NCI-H526 (cell line): ENCODE data around the gene FUS.
"Not testable (repeated sequence)": the region's sequence is repeated elsewhere in the genome, so short reads cannot be mapped to it uniquely, and the experiment has no call there.

Source experiments
- DNase-seq, 2 experiments: peaks; one replicate each; lab custom pipeline; 2025; lab: John Stamatoyannopoulos, UW

Gene FUS

DNA sequence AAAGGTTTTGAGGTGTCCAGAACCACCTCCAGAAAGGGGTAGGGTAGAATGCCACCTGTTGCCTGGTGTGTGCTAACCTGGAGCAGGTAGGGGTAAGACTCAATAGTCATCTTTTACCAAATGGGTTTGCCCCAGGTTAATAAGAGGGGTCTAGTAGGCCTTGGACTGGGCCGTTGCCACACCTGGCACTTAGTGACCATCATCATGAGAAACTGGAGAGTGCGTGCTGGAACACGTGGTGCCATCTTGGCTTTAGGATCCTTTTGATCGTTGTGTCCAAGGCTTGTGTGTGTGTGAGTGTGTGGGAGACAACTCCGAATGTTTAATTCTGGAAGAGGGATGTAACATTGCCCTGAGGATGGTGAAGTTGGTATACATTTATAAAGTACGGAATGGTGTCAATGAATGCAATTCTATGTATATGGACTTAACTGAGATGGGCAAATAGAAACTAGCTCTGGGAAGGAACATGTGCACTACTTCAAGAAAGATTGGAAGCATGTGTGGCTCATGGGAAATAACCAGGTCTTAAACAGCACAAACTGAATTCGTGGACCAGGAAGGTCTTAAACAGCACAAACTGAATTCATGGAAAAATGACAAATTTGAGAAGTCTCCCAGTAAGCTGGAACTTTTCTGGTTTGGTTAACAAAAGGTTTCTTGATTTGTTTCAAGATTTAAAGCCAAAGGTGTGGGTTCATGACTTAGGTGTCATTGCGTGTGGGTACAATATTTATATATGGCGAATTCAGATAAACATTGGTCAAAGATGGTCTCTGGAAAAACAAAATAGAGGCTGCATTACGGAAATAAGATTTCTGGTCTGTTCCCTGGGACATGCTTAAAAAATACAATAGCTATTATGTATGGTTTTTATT lies 7.2 kb downstream of the FUS start:
- DNase-seq: no peak

DNA sequence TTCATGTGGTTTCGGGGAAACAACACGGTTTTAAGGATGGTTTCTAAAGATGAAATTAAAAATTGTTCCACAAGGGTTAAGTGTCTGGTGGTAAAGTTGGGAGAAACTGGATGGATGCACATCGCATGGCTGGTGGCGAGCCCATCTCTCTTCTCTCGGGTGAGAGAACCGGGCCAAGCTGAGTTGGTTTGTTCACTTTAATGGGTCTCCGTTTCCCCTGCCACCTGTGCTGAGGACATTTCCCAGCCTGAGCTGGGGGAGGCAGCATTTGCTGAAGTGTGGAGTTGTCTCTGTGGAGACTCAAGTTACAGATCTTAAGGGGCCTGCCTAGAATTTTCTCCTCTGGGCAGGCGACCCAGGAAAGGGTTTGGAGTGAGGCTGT lies 7.9 kb downstream of the FUS start:
- no peak for DNase-seq

DNA sequence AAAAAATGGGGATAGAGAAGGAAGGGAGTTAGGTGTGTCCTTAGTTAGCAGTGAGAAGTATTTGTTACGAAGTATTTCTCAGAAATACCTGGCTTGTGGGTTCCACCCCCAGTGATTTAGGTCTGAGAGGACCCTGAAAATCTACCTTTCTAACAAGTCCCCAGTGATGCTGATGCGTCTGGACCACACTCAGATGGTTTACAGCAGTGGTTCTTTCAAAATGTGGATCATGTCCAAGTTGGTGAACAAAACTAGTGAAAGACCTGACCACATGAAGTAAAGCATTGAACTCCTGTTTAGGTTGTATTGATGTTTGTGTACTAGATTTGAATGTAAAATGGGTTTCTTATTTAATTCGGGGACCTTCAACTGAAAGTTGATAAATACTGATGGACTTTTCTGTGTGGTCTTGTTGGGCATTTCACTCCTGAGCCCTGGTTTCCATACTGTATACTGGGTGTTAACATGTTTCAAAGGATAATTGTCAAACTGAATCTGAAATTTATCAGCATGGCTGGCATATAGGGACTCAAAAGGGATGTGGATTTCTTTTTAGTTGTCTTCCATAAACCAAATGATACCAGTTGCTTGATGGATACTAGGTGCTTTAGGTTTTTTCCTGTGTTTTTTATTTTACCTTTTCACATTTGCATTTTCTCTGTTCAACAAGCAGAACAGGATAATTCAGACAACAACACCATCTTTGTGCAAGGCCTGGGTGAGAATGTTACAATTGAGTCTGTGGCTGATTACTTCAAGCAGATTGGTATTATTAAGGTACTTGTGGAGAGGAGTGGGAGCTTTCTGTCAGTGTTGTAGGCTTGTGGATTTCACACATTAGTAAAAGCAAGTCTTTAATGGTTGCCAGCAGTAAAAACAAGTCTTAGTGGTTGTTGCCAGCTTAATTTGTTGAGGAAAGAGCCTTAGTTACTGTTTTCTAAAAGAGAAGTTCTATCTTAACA lies 8.8 kb downstream of the FUS start:
- DNase-seq: no peak

DNA sequence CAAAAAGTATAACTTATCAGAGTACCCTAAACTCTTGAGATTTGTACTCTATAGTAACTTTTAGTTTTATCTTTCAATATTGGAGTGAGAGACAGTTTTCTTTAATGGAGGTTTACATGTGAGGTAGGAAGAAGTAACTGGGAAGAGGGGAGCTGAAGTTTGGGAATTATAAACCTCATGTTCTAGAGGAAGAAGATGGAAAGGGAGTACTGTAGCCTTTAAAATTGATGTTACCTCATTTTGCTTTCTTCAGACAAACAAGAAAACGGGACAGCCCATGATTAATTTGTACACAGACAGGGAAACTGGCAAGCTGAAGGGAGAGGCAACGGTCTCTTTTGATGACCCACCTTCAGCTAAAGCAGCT lies 9.5 kb downstream of the FUS start:
- DNase-seq: no peak

DNA sequence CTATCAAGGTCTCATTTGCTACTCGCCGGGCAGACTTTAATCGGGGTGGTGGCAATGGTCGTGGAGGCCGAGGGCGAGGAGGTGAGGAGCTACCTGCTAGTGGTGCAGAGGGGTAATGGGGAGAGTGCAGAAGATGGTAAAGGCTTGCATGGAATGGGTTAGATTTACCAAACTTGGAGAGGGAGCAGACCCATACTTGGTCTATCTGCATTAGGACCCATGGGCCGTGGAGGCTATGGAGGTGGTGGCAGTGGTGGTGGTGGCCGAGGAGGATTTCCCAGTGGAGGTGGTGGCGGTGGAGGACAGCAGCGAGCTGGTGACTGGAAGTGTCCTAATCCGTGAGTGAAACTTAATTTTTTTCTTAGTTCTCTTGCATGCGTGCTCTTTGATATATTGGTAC lies 10.1 kb downstream of the FUS start:
- DNase-seq: no peak

DNA sequence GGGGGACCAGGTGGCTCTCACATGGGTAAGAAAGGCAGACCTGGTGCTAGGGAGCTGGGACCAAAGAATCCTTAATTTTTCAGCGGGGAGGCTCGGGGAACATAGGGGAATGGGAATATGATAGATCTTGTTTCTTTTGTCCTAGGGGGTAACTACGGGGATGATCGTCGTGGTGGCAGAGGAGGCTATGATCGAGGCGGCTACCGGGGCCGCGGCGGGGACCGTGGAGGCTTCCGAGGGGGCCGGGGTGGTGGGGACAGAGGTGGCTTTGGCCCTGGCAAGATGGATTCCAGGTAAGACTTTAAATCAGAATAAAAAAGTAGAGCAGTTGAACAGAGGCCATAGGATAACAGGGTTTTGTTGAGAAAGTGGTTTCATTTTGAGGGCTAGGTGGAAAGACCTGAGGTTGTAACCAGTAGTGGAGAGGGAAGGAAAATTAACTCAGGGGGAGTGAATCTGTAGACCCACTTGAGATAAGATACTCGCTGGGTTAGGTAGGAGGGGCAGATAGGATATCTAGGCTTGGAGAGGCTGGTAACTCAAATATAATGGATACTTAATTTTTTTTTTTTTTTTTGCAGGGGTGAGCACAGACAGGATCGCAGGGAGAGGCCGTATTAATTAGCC lies 11.0 kb downstream of the FUS start:
- no peak for DNase-seq

DNA sequence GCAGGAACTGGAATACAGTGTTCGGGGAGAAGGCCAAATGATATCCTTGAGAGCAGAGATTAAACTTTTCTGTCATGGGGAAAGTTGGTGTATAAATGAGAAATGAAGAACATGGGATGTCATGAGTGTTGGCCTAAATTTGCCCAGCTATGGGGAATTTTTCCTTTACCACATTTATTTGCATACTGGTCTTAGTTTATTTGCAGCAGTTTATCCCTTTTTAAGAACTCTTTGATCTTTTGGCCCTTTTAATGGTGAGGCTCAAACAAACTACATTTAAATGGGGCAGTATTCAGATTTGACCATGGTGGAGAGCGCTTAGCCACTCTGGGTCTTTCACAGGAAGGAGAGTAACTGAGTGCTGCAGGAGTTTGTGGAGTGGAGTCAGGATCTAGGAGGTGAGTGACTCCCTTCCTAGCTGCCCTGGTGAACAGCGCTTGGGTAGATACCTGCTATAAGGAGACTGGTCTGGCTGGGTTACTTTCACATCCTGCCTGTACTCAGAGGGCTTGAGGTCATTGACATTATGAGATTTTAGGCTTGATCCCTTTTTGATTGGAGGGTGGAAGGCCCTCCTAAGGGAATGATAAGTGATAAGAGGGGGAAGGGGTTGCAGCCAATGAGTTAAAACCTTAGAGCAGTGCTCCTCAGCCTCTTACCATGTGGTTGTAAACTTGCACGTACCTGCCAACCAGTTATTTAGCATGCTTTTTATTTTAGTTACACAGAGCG lies 11.9 kb downstream of the FUS start:
- DNase-seq: no peak

DNA sequence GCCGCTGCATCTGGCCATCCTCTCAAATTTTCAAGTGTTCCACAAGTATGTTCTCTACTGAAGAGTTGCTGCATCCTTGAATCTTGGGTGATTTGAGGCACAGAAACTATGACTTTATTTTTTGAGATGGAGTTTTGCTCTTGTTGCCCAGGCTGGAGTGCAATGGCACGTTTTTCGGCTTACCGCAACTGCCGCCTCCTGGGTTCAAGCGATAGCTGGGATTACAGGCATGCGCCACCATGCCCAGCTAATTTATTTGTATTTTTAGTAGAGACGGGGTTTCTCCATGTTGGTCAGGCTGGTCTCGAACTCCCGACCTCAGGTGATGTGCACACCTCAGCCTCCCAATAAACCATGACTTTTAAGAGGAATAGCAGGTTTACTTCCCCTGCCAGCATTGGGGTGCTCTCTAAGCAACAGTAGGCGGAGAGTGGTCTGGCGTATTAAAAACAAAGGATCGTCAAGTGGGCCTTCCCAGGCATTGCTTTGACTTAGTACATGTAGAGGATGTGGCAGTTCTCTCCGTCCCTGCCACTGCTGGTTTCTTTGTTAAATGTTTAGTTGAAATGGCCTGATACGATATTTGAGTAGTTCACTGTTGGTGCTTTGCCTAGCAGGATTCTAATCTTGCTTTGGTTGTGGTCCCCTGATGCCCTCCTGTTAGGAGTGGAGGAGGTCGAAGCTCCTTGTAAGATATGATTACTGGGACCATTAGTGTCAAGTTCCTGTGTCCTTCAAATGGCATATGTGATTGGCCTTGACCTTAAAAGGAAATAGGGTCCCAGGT lies 13.1 kb downstream of the FUS start:
- DNase-seq: no peak

DNA sequence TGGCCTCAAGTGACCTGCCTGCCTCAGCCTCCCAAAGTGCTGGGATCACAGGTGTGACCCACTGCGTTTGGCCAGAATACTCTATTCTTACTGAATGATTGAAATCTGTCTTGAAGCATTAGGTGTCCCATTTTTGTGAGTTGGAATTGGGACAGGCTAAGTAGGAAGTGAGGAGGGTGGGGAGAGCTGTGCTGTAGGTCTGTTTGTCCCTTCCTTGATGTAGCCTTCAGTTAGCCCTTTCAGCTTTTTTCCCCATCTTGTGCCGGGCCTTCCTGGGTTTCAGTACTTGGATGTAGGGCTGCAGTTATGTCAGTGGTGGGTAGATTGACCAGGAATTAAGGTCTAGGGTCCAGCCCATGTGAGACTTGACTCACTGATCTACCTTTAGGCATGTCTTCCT lies 13.9 kb downstream of the FUS start:
- DNase-seq: no peak

DNA sequence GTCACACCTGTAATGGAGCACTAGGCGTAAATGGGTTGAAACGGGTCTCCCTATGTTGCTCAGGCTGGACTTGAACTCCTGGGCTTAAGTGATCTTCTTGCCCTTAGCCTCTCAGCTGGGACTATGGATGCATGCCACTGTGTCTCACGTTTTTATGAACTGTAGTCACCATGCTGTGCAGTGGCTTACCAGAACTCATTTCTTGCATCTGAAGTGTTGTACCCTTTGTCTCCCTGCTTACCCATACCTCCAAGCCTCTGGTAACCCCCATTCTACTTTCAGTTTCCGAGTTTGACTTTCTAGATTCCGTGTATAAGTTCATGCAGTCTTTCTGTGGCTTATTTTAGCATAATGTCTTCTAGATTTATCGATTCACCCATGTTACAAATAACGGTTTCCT lies 15.0 kb downstream of the FUS start:
- no peak for DNase-seq

DNA sequence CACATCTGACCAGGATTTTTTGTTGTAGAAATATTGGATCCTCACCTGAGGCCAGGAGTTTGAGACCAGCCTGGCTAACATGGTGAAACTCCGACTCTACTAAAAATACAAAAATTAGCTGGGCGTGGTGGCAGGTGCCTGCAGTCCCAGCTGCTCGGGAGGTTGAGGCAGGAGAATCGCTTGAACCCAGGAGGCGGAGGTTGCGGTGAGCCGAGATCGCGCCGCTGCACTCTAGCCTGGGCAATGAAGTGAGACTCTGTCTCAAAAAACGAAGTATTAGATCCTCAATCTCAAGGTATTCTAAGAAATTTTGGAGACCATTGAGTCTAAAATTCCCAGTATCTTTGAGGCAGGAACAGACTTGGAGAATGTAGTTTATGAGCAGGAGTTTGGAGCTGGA lies 15.9 kb downstream of the FUS start:
- DNase-seq: not testable (repeated sequence)

DNA sequence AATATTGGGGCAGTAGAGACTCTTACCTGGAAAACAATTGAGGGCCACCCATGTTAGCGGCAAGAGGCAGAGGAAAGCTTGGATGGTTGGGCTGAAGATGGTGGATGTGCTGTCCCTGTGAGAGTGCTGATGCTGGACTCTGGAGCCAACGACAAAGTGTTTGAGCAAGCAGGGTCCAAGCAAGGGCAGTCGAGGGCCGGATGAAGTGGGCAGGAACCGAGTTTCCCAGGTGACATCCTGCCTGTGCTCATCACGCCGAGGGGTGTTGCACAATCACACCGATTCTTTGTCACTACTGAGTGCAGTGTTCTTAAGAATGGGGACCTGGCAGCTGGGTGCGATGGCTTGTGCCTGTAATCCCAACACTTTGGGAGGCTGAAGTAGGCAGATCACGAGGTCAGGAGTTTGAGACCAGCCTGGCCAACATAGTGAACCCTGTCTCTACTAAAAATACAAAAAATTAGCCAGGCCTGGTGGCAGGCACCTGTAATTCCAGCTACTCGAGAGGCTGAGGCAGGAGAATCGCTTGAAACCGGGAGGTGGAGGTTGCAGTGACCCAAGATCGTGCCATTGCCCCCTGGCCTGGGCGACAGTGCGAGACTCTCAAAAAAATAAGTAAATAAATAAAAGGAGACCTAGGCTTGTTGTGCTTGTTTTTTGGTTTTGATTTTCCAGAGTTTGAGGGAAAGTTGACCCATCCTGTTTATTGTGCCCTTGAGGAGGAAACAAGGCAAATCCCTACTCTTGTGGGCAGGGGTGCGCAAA lies 16.6 kb downstream of the FUS start:
- no peak for DNase-seq

DNA sequence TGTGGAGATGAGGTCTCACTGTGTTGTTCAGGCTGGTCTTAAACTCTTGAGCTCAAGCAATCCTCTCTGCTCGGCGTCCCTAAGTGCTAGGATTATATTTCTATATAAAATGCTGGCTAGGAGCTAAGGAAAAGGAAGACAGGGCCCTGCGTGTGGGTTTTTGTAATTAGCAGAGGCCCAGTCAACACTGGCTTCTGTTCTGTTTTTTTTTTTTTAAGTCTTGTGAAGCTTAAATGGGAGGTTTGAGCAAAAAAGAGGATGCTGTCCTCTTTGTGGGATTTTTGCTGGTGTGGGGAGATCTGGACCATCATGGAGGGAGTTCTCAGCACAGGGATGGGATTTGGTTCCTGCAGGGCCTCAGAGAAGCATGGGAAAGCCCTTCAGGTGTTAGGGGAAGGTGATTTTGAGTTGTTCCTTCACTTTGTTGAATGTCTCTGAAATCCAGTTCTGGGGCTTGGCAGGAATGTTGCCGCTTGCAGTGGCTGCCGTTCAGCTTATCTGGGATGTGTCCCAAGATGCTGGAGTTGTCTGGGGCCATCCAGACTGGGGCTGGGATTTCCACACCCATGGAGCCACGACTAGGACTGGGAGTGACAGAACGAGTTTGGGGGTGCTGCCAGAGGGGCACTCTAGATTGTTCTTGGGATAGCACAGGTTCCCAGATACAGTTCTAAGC lies 18.4 kb downstream of the FUS start:
- no peak for DNase-seq

DNA sequence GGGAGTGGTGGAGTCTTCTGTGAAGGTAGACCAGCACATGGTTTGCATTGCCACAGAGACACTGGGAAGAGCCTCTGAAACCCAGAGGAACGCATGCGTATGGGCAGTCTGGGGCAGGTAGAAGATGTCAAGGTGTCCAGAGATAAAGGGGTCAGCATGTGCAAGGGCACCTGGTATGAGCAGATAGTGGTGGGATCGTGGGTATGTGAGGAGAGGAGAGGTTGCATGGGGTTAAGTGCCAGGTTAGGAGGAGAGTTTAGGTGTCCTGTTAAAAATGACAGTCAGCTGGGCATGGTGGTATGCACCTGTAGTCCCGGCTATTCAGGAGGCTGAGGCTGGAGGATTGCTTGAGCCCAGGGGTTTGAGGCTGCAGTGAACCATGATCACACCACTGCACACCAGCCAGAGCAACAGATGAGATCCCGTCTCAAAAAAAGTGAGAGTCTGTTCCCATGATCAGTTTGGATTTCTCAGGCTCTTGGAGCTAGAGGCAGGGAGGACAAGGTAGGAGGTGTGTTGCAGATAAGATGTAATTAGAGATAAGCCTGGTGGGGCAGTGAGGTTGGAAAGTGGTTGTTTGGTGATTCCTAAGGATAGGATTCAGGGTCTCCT lies 19.6 kb downstream of the FUS start:
- DNase-seq: no peak

DNA sequence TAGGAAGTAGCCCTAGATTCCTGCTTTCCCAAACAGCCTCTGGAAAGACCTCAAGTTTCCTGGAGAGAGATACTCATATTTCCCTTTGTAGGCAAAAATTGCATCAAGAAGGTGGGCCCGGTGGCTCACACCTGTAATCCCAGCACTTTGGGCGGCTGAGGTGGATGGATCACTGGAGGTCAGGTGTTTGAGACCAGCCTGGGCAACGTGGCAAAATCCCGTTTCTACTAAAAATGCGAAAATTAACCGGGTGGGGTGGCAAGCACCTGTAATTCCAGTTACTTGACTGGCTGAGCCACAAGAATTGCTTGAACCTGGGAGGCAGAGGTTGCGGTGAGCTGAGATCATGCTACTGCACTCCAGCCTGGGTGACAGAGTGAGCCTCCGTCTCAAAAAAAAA lies 20.2 kb downstream of the FUS start:
- not testable (repeated sequence) for DNase-seq

DNA sequence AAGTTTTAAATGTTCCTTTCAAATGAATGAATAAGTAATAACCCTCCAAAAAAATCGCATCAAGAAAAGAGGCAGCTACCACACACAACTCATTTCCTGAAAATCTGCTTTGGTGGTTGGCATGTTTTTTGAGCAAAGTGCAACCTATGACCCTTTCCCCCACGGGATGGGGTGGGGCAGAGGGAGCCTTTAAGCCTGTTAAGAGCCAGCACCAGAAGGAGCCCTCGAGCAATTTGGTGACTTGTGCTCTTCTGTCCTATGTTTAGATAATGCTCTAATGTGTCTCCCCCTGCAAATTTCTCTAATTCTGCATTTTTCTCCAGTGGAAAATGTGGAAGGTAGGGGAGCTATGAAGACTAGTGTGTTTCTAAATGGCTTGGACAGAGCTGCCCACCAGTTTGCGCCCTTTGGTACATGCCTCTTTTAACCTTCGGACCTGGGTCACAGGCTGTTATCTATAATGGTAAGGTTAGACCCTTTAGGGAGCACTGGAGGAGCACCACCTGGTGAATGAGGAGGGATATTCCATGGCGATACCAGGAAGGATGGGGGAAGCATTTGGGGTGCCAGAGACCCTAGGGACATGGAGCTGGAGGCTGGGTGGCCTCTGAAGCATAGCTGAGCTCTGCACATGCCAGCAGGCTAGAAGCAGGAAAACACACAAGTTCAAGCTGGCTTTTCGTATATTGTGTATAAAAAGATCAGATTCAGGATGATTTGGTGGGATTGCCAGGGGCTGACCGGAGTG lies 21.1 kb downstream of the FUS start:
- no peak for DNase-seq

DNA sequence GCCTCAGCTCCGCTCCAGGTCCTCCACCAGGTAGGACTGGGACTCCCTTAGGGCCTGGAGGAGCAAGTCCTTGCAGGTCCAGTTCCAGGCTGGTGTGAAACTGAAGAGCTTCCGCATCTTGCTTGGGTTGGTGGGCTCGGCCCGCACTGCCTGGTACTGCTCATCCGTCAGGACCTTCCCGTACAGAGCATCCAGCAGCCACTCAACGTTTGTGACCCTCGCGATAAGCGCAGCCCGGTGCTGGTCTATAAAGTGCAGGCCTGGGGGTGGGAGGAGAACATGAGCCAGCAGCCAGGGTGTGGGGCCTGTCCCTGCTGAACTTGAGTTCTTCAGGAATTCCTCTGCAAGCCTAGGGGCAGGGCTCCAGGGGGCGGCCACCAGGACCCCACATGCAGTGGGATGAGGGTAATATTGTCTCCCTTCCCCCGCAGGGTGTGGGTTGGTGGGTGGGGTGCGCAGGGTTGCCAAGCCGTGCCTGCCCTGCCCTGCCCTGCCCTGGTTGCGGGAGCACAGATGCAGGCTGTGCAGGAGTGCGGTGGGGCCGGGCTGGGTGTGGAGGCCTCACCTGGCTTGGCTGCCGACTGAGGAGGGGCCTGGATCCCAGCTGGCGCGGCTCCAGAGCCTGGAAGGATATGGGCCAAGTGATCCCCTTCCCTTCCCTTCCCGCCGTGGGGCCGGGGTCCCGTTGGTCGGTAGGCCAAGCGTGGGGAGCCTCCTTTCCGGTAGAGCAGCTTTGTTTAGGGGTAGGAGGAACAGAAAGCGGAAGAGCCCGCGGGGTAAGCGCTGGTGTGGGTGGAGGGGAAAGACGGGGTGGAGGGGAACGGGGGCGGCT lies 21.9 kb downstream of the FUS start:
- DNase-seq: peak in 1 of 2 experiments; percentile 55
